IMR-90 (cell line): ENCODE data around the gene PNKP. TPM values are rescaled to one million over a fixed set of nuclear protein-coding genes. Genes with fewer than 3 reads are reported as not detected.

Experiments
- ATAC-seq: fragments of 200-7000 bp; cut with Tn5 transposase; 2 replicates; pipeline ENCODE4 v1.9.1; 2020; ENCODE audit warnings: low read depth, mild to moderate bottlenecking, moderate library complexity
- BruUV-seq: library from RNA; stranded (reverse); fragments of 400-500 nt; replicated peaks from 2 replicates; lab custom pipeline; 2021; lab: Mats Ljungman, UMichigan
- CTCF ChIA-PET: fragments of 300-600 bp; formaldehyde crosslinking; extraction: SDS; loops from one replicate; lab custom pipeline; 2021; ENCODE audit warnings: antibody characterized with exemption; lab: Yijun Ruan, JAX
- POLR2A ChIA-PET: fragments of 300-600 bp; sonication (Branson Sonifier 250); formaldehyde crosslinking; loops from one replicate; lab custom pipeline; 2022; ENCODE audit warnings: antibody characterized with exemption; ENCODE audit not compliant: unreplicated experiment; lab: Charles Lee
- DNase-seq: peaks from one replicate; pipeline ENCODE4 v3.0.0; 2013
- H2AFZ ChIP-seq: replicated peaks from 2 replicates; pipeline ENCODE3; 2013; ENCODE audit warnings: low read length, mild to moderate bottlenecking; ENCODE audit not compliant: poor library complexity
- H2AK5ac ChIP-seq: 2 replicates; pipeline ENCODE4 v1.6.1; 2013; ENCODE audit warnings: low read depth, low read length, inconsistent platforms
- H2AK9ac ChIP-seq: replicated peaks from 2 replicates; pipeline ENCODE3; 2013; ENCODE audit warnings: mild to moderate bottlenecking, low read depth, low read length, moderate library complexity; ENCODE audit not compliant: poor library complexity
- H2BK120ac ChIP-seq: 2 replicates; pipeline ENCODE4 v1.6.1; 2013; ENCODE audit warnings: low read depth, low read length, inconsistent platforms
- H2BK15ac ChIP-seq: 3 replicates; pipeline ENCODE4 v1.6.1; 2013; ENCODE audit warnings: low read depth, low read length, inconsistent platforms
- H2BK20ac ChIP-seq: 2 replicates; pipeline ENCODE4 v1.6.1; 2013; ENCODE audit warnings: low read depth, mild to moderate bottlenecking, inconsistent platforms, low read length, moderate library complexity
- H2BK5ac ChIP-seq: 2 replicates; pipeline ENCODE4 v1.6.1; 2013; ENCODE audit warnings: mild to moderate bottlenecking, low read depth, low read length, inconsistent platforms; ENCODE audit not compliant: poor library complexity, severe bottlenecking
- H3K14ac ChIP-seq: replicated peaks from 2 replicates; pipeline ENCODE4 v1.6.1; 2013; ENCODE audit warnings: low read depth, low read length, inconsistent platforms
- H3K18ac ChIP-seq: 2 replicates; pipeline ENCODE4 v1.6.1; 2013; ENCODE audit warnings: low read depth, low read length, control low read depth
- H3K23ac ChIP-seq: 2 replicates; pipeline ENCODE4 v1.6.1; 2013; ENCODE audit warnings: low read depth, low read length, inconsistent platforms
- H3K27ac ChIP-seq: 2 replicates; pipeline ENCODE4 v1.5.1; 2013; ENCODE audit warnings: mild to moderate bottlenecking, control low read depth, low read length; ENCODE audit not compliant: insufficient read depth
- H3K27me3 ChIP-seq: 2 replicates; pipeline ENCODE4 v1.6.1; 2013; ENCODE audit warnings: low read length; ENCODE audit not compliant: control insufficient read depth, insufficient read depth
- H3K36me3 ChIP-seq: 2 replicates; pipeline ENCODE4 v1.6.1; 2013; ENCODE audit warnings: low read length, mixed read lengths; ENCODE audit not compliant: control insufficient read depth, insufficient read depth
- H3K4ac ChIP-seq: 2 replicates; pipeline ENCODE4 v1.6.1; 2013; ENCODE audit warnings: low read depth, low read length, inconsistent platforms
- H3K4me1 ChIP-seq: 2 replicates; pipeline ENCODE4 v1.6.1; 2013; ENCODE audit warnings: low read length, mixed read lengths; ENCODE audit not compliant: control insufficient read depth, insufficient read depth
- H3K4me2 ChIP-seq: 2 replicates; pipeline ENCODE4 v1.6.1; 2013; ENCODE audit warnings: low read depth, mild to moderate bottlenecking, control low read depth, low read length, moderate library complexity
- H3K4me3 ChIP-seq: 2 replicates; pipeline ENCODE4 v1.5.1; 2013; ENCODE audit warnings: low read depth, mild to moderate bottlenecking, control low read depth, low read length, moderate library complexity; ENCODE audit not compliant: insufficient read depth
- H3K56ac ChIP-seq: 2 replicates; pipeline ENCODE4 v1.6.1; 2013; ENCODE audit warnings: low read length, inconsistent platforms; ENCODE audit not compliant: insufficient read depth; ENCODE audit errors: extremely low read depth
- H3K79me1 ChIP-seq, 2 experiments: 2 replicates each; pipeline ENCODE4 v1.6.1; 2013; ENCODE audit warnings: low read length in 2 of 2, inconsistent platforms in 1 of 2, low read depth in 1 of 2
- H3K9ac ChIP-seq: 2 replicates; pipeline ENCODE4 v1.6.1; 2013; ENCODE audit warnings: low read depth, low read length, control low read depth
- H3K9me1 ChIP-seq: 2 replicates; pipeline ENCODE4 v1.6.1; 2013; ENCODE audit warnings: low read length, inconsistent platforms; ENCODE audit not compliant: insufficient read depth
- H3K9me3 ChIP-seq: 2 replicates; pipeline ENCODE4 v1.6.1; 2013; ENCODE audit warnings: low read length; ENCODE audit not compliant: control insufficient read depth, insufficient read depth
- H4K20me1 ChIP-seq: 2 replicates; pipeline ENCODE4 v1.6.1; 2013; ENCODE audit warnings: low read length, inconsistent platforms; ENCODE audit not compliant: insufficient read depth
- H4K5ac ChIP-seq: 2 replicates; pipeline ENCODE4 v1.6.1; 2013; ENCODE audit warnings: mild to moderate bottlenecking, low read depth, low read length, control low read depth
- H4K8ac ChIP-seq, 2 experiments: 2 replicates each; pipeline ENCODE4 v1.6.1; 2013; ENCODE audit warnings: low read depth in 2 of 2, low read length in 2 of 2, control low read depth in 1 of 2, inconsistent platforms in 1 of 2
- H4K91ac ChIP-seq: 2 replicates; pipeline ENCODE4 v1.6.1; 2013; ENCODE audit warnings: low read depth, low read length, inconsistent platforms; ENCODE audit not compliant: insufficient read depth
- BHLHE40 ChIP-seq: fragments of 150-350 bp; IDR thresholded peaks from 2 replicates; pipeline ENCODE4 v1.6.1; 2016; ENCODE audit warnings: mild to moderate bottlenecking, low read depth, low read length
- CEBPB ChIP-seq: IDR thresholded peaks from 2 replicates; pipeline ENCODE4 v1.6.1; 2012; ENCODE audit warnings: low read depth, low read length, improper control_type of control experiment
- CHD1 ChIP-seq: IDR thresholded peaks from 2 replicates; pipeline ENCODE4 v1.6.1; 2012; ENCODE audit warnings: low read depth, low read length, improper control_type of control experiment
- CTCF ChIP-seq: conservative IDR thresholded peaks from 2 replicates; pipeline ENCODE4 v1.5.1; 2012; ENCODE audit warnings: mild to moderate bottlenecking, low read depth, low read length, improper control_type of control experiment
- FOS ChIP-seq: fragments of 150-350 bp; IDR thresholded peaks from 2 replicates; pipeline ENCODE4 v1.6.1; 2016; ENCODE audit warnings: low read depth, low read length
- MAFK ChIP-seq: IDR thresholded peaks from 2 replicates; pipeline ENCODE4 v1.6.1; 2012; ENCODE audit warnings: low read depth, low read length, improper control_type of control experiment
- MAZ ChIP-seq: IDR thresholded peaks from 2 replicates; pipeline ENCODE4 v1.6.1; 2012; ENCODE audit warnings: low read depth, mild to moderate bottlenecking, low read length, improper control_type of control experiment, moderate library complexity, borderline replicate concordance
- MXI1 ChIP-seq: IDR thresholded peaks from 2 replicates; pipeline ENCODE4 v1.6.1; 2012; ENCODE audit warnings: low read depth, mild to moderate bottlenecking, low read length, moderate library complexity, borderline replicate concordance
- NFE2L2 ChIP-seq: fragments of 150-350 bp; IDR thresholded peaks from 2 replicates; pipeline ENCODE4 v1.6.1; 2016; ENCODE audit warnings: low read depth, mild to moderate bottlenecking, low read length
- POLR2A ChIP-seq: IDR thresholded peaks from 2 replicates; pipeline ENCODE4 v1.6.1; 2012; ENCODE audit warnings: mild to moderate bottlenecking, low read depth, low read length
- RAD21 ChIP-seq: IDR thresholded peaks from 2 replicates; pipeline ENCODE4 v1.6.1; 2012; ENCODE audit warnings: low read length, improper control_type of control experiment
- RCOR1 ChIP-seq: IDR thresholded peaks from 2 replicates; pipeline ENCODE4 v1.6.1; 2012; ENCODE audit warnings: mild to moderate bottlenecking, low read length, improper control_type of control experiment; ENCODE audit not compliant: insufficient replicate concordance
- RFX5 ChIP-seq: IDR thresholded peaks from 2 replicates; pipeline ENCODE4 v1.8.0; 2012; ENCODE audit warnings: low read depth, mild to moderate bottlenecking, low read length, moderate library complexity
- SMC3 ChIP-seq: fragments of 150-350 bp; IDR thresholded peaks from 2 replicates; pipeline ENCODE4 v1.6.1; 2016; ENCODE audit warnings: low read depth, mild to moderate bottlenecking, antibody characterized with exemption, low read length, moderate library complexity
- WGBS, 2 experiments: methylation state at CpG; one replicate each; pipeline versions ENCODE4 v1.1.5 to v1.1.7; 2013; ENCODE audit warnings: missing lambda C conversion rate in 2 of 2; ENCODE audit not compliant: insufficient read length in 1 of 2; ENCODE audit errors: extremely low coverage in 2 of 2; 5-methylcytosine and 5-hydroxymethylcytosine counted together
- dilution Hi-C: fragments of 300-500 bp; cut with HindIII; formaldehyde crosslinking; loops from one replicate; pipeline ENCODE4 v1.14.3; 2018; ENCODE audit warnings: low sequenced_read_pairs; ENCODE audit not compliant: unreplicated experiment
- in situ Hi-C: fragments of 300-500 bp; cut with MboI; formaldehyde crosslinking; loops from 3 replicates; pipeline ENCODE4 v1.14.3; 2019; ENCODE audit warnings: low sequenced_read_pairs, inconsistent platforms, mixed read lengths
- intact Hi-C: fragments of 100-400 bp; cut with micrococcal nuclease; formaldehyde crosslinking; loops from 2 replicates; pipeline ENCODE4 v1.10.0; 2022
- polyA plus RNA-seq, 3 experiments: library from polyadenylated mRNA; depleted of rRNA; stranded (reverse); fragments of >200 nt; gene quantifications; 2 replicates each; pipeline ENCODE4 v1.2.3, GENCODE V29; 2012; ENCODE audit warnings: low replicate concordance in 1 of 3
- total RNA-seq: library from RNA; depleted of rRNA; stranded (reverse); fragments of >200 nt; gene quantifications from 2 replicates; pipeline ENCODE4 v1.2.3, GENCODE V29; 2012
- TF ChIP-seq, protein P1 (sequence below): fragments of 150-350 bp; IDR thresholded peaks from 2 replicates; pipeline ENCODE4 v1.6.1; 2017; ENCODE audit warnings: mild to moderate bottlenecking, antibody characterized with exemption, low read length, low read depth
- TF ChIP-seq, protein P2 (sequence below): fragments of 150-350 bp; IDR thresholded peaks from 2 replicates; pipeline ENCODE4 v1.6.1; 2016; ENCODE audit warnings: low read depth, mild to moderate bottlenecking, low read length, moderate library complexity, borderline replicate concordance

PNKP gene
- total and polyA plus RNA-seq, 2 of the 4 experiments (the other 2 are of a cell fraction), result 14.2 to 25.0 TPM

- in situ Hi-C loops (no loop called here), dilution Hi-C loops (no loop called here), intact Hi-C loops (no loop called here)
- ChIA-PET CTCF (no interaction called here), POLR2A (no interaction called here)
- H3K4ac ChIP-seq, result no peak overlapping the region
- 98% methylated on average over 8 of the region's 18 CpGs; no CpG with 5 or more reads in 1 of the 2 experiments for WGBS, 2 experiments
- peaks cover 3% of the 10 kb centered on the region; the same call in 1 of the 2 replicates for H3K9me1 ChIP-seq
- H2BK15ac ChIP-seq, result no peak overlapping the region
- H3K4me2 ChIP-seq, result no peak overlapping the region
- no peaks in the 10 kb centered on the region for H3K9me3 ChIP-seq
- H2AFZ ChIP-seq, result no peak overlapping the region
- no peak overlapping the region for H2AK5ac ChIP-seq
- H4K20me1 ChIP-seq, result peaks cover 23% of the 10 kb centered on the region
- H3K18ac ChIP-seq, result no peak overlapping the region
- H3K56ac ChIP-seq, result no peak overlapping the region
- TF ChIP-seq MAFK (no peak), RAD21 (no peak), RFX5 (no peak), POLR2A (no peak), MXI1 (no peak), FOS (no peak), RCOR1 (no peak), SMC3 (no peak), NFE2L2 (no peak), MAZ (no peak), BHLHE40 (no peak), CTCF (no peak), CEBPB (no peak), CHD1 (no peak)
- TF ChIP-seq, protein P1, sequence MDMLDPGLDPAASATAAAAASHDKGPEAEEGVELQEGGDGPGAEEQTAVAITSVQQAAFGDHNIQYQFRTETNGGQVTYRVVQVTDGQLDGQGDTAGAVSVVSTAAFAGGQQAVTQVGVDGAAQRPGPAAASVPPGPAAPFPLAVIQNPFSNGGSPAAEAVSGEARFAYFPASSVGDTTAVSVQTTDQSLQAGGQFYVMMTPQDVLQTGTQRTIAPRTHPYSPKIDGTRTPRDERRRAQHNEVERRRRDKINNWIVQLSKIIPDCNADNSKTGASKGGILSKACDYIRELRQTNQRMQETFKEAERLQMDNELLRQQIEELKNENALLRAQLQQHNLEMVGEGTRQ, result no peak
- TF ChIP-seq, protein P2, sequence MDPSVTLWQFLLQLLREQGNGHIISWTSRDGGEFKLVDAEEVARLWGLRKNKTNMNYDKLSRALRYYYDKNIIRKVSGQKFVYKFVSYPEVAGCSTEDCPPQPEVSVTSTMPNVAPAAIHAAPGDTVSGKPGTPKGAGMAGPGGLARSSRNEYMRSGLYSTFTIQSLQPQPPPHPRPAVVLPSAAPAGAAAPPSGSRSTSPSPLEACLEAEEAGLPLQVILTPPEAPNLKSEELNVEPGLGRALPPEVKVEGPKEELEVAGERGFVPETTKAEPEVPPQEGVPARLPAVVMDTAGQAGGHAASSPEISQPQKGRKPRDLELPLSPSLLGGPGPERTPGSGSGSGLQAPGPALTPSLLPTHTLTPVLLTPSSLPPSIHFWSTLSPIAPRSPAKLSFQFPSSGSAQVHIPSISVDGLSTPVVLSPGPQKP, result no peak
- H4K5ac ChIP-seq, result no peak overlapping the region
- no peak overlapping the region for H2BK120ac ChIP-seq
- H3K14ac ChIP-seq, result no peak overlapping the region
- DNase-seq, result no peak
- H3K79me1 ChIP-seq, result peaks cover 3 to 41% of the 10 kb centered on the region in 2 experiments
- H3K4me1 ChIP-seq, result no peaks in the 10 kb centered on the region
- peaks cover 60% of the 10 kb centered on the region for H3K36me3 ChIP-seq
- BruUV-seq, result no TSS peak
- H4K91ac ChIP-seq, result no peak overlapping the region
- H2BK20ac ChIP-seq, result no peak overlapping the region
- no peak overlapping the region for H4K8ac ChIP-seq
- no peak overlapping the region for H2AK9ac ChIP-seq
- H3K27ac ChIP-seq, result no peak overlapping the region
- H3K4me3 ChIP-seq, result no peak overlapping the region
- no peak overlapping the region for H3K23ac ChIP-seq
- no peak overlapping the region for H3K9ac ChIP-seq
- H2BK5ac ChIP-seq, result no peak overlapping the region
- ATAC-seq, result no peak
- H3K27me3 ChIP-seq, result no peaks in the 10 kb centered on the region
These were observed 37.7 kb downstream of the PNKP start for GRCh38 chr19:49829721-49830120.
